GM12874 (cell line): ENCODE results near the gene PDK4.

Experiments used
- CTCF ChIP-seq: IDR thresholded peaks from 2 replicates; pipeline ENCODE4 v1.5.1; 2011; ENCODE audit warnings: low read depth, mild to moderate bottlenecking, control low read depth, low read length, moderate library complexity; ENCODE audit not compliant: insufficient read depth

PDK4 gene

GRCh38 chr7:95590387-95591248 lies 5.7 kb downstream of the PDK4 start:
- no peak for TF ChIP-seq CTCF

- no peak for TF ChIP-seq CTCF
Observed at GRCh38 chr7:95589766-95590165, 6.5 kb downstream of the PDK4 start.

DNA sequence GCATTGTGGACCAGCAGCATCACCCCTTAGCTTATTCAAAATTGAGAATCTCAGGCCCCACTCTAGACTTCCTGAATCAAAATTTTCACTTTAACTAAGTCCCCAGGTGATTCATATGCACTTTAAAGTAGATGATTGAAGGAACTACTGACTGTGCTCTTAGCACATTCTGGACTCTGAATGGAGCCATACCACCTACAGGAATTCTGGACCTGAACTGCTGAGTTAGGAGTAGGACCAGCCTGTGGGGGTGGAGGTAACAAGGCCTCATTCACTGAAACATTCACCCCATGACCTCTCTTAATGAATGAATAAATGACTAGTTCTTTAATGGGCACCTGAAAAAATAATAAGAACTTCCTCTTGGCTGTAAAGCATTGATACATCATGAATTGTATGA lies 7.3 kb downstream of the PDK4 start:
- TF ChIP-seq CTCF = no peak

DNA sequence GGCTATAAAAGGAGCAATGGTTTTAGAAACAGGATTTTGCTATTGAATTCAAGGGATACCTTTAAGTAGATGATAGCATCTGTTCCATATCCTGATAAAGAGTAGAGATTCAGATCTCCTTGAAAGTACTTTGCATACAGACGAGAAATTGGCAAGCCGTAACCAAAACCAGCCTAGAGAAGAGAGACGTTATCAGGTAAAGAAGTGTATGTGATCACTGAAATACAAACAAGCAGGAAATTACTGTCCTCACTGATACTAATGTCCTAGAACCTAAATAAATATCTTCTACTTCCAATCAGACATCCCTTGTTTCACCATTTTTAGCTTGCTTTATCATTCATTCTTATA lies 9.4 kb downstream of the PDK4 start:
- no peak for TF ChIP-seq CTCF

- no peak for TF ChIP-seq CTCF
Observed at GRCh38 chr7:95585426-95585789, 10.9 kb downstream of the PDK4 start.

- TF ChIP-seq CTCF = no peak
Observed at GRCh38 chr7:95584769-95585425, 11.4 kb downstream of the PDK4 start.

GRCh38 chr7:95583834-95584621 lies 12.3 kb downstream of the PDK4 start:
- TF ChIP-seq CTCF = no peak
